Tibial nerve (tissue), 4 donors: Measurements from ENCODE around the gene SMC3. TPM values are rescaled to one million over a fixed set of nuclear protein-coding genes. Genes with fewer than 3 reads are reported as not detected.

Experiments used
- DNase-seq, 2 donors: peaks; one replicate each; pipeline ENCODE4 v3.0.0-alpha.2; 2019; ENCODE audit warnings: low spot score in 2 of 2
- H3K27ac ChIP-seq, 4 donors: fragments of 200-600 bp; sonication (generic) in 3 of 4; one replicate each; pipeline ENCODE4 v1.5.1; 2017 to 2019; ENCODE audit warnings: mild to moderate bottlenecking in 1 of 4
- H3K27me3 ChIP-seq, 2 donors: fragments of 200-600 bp; sonication (generic) in 1 of 2; one replicate each; pipeline versions ENCODE4 v1.5.1 to v1.6.0; 2017 to 2019
- H3K36me3 ChIP-seq, 3 donors: fragments of 200-600 bp; sonication (generic); one replicate each; pipeline ENCODE4 v1.5.1; 2018 to 2019
- H3K4me1 ChIP-seq, 4 donors: fragments of 200-600 bp; sonication (generic) in 3 of 4; one replicate each; pipeline ENCODE4 v1.5.1; 2017 to 2019
- H3K4me3 ChIP-seq, 4 donors: fragments of 200-600 bp; sonication (generic) in 3 of 4; one replicate each; pipeline ENCODE4 v1.5.1; 2017 to 2019; ENCODE audit warnings: mild to moderate bottlenecking in 1 of 4, moderate library complexity in 1 of 4
- H3K9me3 ChIP-seq, 4 donors: fragments of 200-600 bp; sonication (generic) in 3 of 4; one replicate each; pipeline ENCODE4 v1.5.1; 2017 to 2019
- EP300 ChIP-seq, 2 donors: sonication (generic); formaldehyde crosslinking; IDR thresholded peaks; one replicate each; pipeline ENCODE4 v1.6.1; 2017; ENCODE audit warnings: antibody characterized with exemption in 2 of 2, mild to moderate bottlenecking in 1 of 2
- POLR2A ChIP-seq, 2 donors: fragments of 450-650 bp; IDR thresholded peaks; one replicate each; pipeline ENCODE4 v1.6.1; 2017; ENCODE audit warnings: antibody characterized with exemption in 2 of 2, mild to moderate bottlenecking in 2 of 2, moderate library complexity in 2 of 2
- WGBS, 2 donors: methylation state at CpG; one replicate each; pipeline ENCODE4 v1.1.5; 2018; 5-methylcytosine and 5-hydroxymethylcytosine counted together
- total RNA-seq, 4 donors: library from RNA; depleted of rRNA; stranded (reverse); fragments of >200 nt; gene quantifications; one replicate each; pipeline ENCODE4 v1.1.0, GENCODE V29; 2016
- TF ChIP-seq, protein P1 (sequence below), 5 experiments: fragments of 200-600 bp in 3 of 5; fragments of 450-650 bp in 2 of 5; sonication (generic) in 3 of 5; IDR thresholded peaks; one replicate each; pipeline ENCODE4 v1.5.1; 2016 to 2019; ENCODE audit warnings: antibody characterized with exemption in 5 of 5, mild to moderate bottlenecking in 3 of 5, moderate library complexity in 2 of 5

Gene SMC3
- total RNA-seq, 4 donors from 2014 or later: 31.0 to 41.4 (median 33.4) TPM

- H3K27me3 ChIP-seq: peaks cover 0 to 58% of the 10 kb centered on the region in 2 donors
- WGBS, 2 donors: 47 to 50% methylated on average over 14 of the region's 14 CpGs
These were observed 74.9 kb downstream of the SMC3 start for GRCh38 chr10:110642204-110643034.

DNA sequence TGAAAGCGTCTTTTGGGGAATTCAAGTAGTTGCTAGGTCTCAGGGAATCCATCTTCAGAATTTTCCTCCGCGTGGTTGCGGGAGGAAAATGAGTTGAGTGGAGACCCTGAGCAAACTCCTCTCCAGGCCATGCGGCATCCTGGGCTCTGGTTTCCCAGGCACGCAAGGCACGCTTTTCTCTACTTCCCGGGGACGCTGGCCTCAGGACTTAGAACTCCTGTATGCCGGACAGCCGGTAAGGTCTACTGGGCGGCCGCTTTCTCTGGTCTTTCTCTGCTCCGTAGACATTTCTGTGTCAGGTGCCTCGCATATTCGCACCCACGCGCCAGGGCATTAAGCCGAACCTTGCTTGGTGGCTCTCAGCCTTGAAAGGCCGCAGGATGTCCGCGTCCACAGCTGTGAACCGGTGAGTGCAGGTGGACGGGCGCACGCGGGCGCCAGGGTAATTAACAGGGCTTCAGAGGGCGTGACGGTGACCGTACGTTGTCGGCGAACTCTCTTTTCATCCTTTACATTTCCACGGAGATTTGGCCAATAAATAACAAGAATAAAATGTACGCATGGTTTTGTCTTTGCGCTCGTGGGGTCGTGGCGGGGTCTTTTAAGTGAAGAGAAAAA lies 75.6 kb downstream of the SMC3 start:
- Histone ChIP-seq H3K4me1 (peaks cover 0 to 23% (median 18%) of the 10 kb centered on the region in 4 donors), H3K36me3 (no peaks in the 10 kb centered on the region), H3K27ac (no peak overlapping the region), H3K4me3 (peak overlapping the region; percentile 36 to 59 (median 43)), H3K9me3 (no peaks in the 10 kb centered on the region), H3K27me3 (peaks cover 0 to 65% of the 10 kb centered on the region in 2 donors)
- WGBS, 2 donors: 16% methylated on average over 40 of the region's 40 CpGs
- TF ChIP-seq EP300 (IDR thresholded peaks at IDR 0.05): no peak
- no peak for TF ChIP-seq POLR2A (IDR thresholded peaks at IDR 0.05)
- TF ChIP-seq, protein P1, sequence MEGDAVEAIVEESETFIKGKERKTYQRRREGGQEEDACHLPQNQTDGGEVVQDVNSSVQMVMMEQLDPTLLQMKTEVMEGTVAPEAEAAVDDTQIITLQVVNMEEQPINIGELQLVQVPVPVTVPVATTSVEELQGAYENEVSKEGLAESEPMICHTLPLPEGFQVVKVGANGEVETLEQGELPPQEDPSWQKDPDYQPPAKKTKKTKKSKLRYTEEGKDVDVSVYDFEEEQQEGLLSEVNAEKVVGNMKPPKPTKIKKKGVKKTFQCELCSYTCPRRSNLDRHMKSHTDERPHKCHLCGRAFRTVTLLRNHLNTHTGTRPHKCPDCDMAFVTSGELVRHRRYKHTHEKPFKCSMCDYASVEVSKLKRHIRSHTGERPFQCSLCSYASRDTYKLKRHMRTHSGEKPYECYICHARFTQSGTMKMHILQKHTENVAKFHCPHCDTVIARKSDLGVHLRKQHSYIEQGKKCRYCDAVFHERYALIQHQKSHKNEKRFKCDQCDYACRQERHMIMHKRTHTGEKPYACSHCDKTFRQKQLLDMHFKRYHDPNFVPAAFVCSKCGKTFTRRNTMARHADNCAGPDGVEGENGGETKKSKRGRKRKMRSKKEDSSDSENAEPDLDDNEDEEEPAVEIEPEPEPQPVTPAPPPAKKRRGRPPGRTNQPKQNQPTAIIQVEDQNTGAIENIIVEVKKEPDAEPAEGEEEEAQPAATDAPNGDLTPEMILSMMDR (IDR thresholded peaks at IDR 0.05): no peak
- DNase-seq: no peak

More at GRCh38 chr10:110642204-110643034, 74.9 kb downstream of the SMC3 start:
- DNase-seq: no peak
- Histone ChIP-seq H3K4me1 (peaks cover 0 to 25% (median 18%) of the 10 kb centered on the region in 4 donors), H3K9me3 (no peaks in the 10 kb centered on the region), H3K36me3 (no peaks in the 10 kb centered on the region), H3K27ac (no peak overlapping the region), H3K4me3 (no peak overlapping the region)
- TF ChIP-seq POLR2A (IDR thresholded peaks at IDR 0.05): no peak
- TF ChIP-seq, protein P1 (IDR thresholded peaks at IDR 0.05): no peak
- TF ChIP-seq EP300 (IDR thresholded peaks at IDR 0.05): no peak

- WGBS, 2 donors: 0 to 1% methylated on average over 27 to 47 of the region's 106 CpGs
- Histone ChIP-seq H3K27me3 (peaks cover 0 to 73% of the 10 kb centered on the region in 2 donors), H3K4me3 (peak within 1 kb of the TSS; percentile 36 to 59 (median 43)), H3K9me3 (no peaks in the 10 kb centered on the region), H3K4me1 (peaks cover 0 to 23% (median 18%) of the 10 kb centered on the region in 4 donors), H3K36me3 (no peaks in the 10 kb centered on the region), H3K27ac (no peak within 1 kb of the TSS)
- TF ChIP-seq, protein P1 (IDR thresholded peaks at IDR 0.05): no peak
- no peak for TF ChIP-seq POLR2A (IDR thresholded peaks at IDR 0.05)
- no peak for TF ChIP-seq EP300 (IDR thresholded peaks at IDR 0.05)
- DNase-seq: no peak
These were observed 76.4 kb downstream of the SMC3 start, which contains the start of gene RBM20 for GRCh38 chr10:110643653-110644597. TSS of gene RBM20 (plus strand) at chr10:110644336. CDS start at chr10:110644455, 119 bp downstream.

DNA sequence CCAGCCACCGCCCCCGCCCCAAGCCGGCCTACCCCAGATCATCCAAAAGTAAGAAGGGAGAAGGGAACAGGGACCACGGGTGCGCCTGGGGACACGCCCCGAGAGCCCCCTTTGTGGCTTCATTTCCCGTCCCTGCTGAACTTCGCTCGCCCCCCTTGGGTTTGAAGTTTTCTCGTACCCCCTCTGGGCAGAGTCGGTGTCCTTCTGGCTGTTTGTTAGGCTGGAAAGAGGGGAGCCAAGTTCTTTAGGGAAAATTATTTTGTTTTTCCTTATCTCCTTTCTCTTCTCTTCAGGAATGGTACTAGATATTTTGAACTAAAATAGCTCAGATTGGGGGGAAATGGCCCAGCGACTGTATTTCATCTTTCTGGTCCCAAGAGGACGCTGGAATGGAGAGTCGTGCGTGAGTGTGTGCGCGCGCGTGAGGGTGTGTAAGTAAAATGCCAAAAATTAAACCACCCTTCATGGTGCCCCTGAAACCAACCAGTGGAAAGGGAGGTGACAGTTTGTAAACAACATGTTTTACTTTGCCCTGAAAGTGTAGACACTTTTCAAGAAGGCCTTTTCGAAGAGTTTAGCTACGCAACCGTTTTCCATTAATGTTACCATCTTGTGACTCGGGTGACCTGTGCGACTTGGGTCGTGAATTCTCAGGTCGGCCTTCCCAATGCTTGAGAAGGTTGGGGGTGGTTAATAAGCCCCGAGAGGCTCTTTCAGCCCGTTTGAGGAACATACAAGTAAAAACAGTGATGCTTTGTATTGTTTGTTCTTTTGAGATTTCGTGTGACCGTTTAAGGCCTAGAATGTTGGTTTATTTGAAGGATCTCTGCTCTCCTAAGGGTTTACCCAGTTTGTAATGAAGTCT lies 77.3 kb downstream of the SMC3 start:
- H3K27ac ChIP-seq: no peak overlapping the region
- no peak for DNase-seq
- H3K36me3 ChIP-seq: no peaks in the 10 kb centered on the region
- TF ChIP-seq POLR2A (IDR thresholded peaks at IDR 0.05): no peak
- TF ChIP-seq, protein P1 (IDR thresholded peaks at IDR 0.05): no peak
- H3K4me1 ChIP-seq: peaks cover 0 to 23% (median 18%) of the 10 kb centered on the region in 4 donors
- H3K27me3 ChIP-seq: peaks cover 0 to 73% of the 10 kb centered on the region in 2 donors
- 39 to 42% methylated on average over 24 to 28 of the region's 31 CpGs for WGBS, 2 donors
- no peaks in the 10 kb centered on the region for H3K9me3 ChIP-seq
- H3K4me3 ChIP-seq: peak overlapping the region; percentile 36 to 59 (median 43)
